CD14-positive monocyte (primary cell): Measurements from ENCODE around the gene SDC4. TPM values are rescaled to one million over a fixed set of nuclear protein-coding genes. Genes with fewer than 3 reads are reported as not detected.

ENCODE experiments used
- DNase-seq, 3 donors: peaks; one replicate each; pipeline ENCODE4 v3.0.0-alpha.2; 2011 to 2022
- H2AFZ ChIP-seq: 2 replicates; pipeline ENCODE4 v1.6.0; 2012; ENCODE audit warnings: mild to moderate bottlenecking, low read depth, low read length, inconsistent platforms; ENCODE audit not compliant: insufficient read depth, poor library complexity, severe bottlenecking
- H3K27ac ChIP-seq, 2 donors: 1 replicate in 1 of 2; 2 replicates in 1 of 2; pipeline ENCODE4 v1.5.1; 2012 to 2013; ENCODE audit warnings: low read length in 2 of 2, control low read depth in 1 of 2, inconsistent platforms in 1 of 2, low read depth in 1 of 2, mild to moderate bottlenecking in 1 of 2
- H3K27me3 ChIP-seq, 2 donors: one replicate each; pipeline versions ENCODE4 v1.6.0 to v1.6.1; 2011 to 2013; ENCODE audit warnings: low read length in 2 of 2; ENCODE audit not compliant: control insufficient read depth in 2 of 2, insufficient read depth in 2 of 2
- H3K36me3 ChIP-seq, 2 donors: replicated peaks in 1 of 2; 1 replicate in 1 of 2; 2 replicates in 1 of 2; pipeline versions ENCODE4 v1.5.1 to v1.6.1; 2012 to 2013; ENCODE audit warnings: low read length in 2 of 2, control low read depth in 1 of 2, inconsistent platforms in 1 of 2, mild to moderate bottlenecking in 1 of 2; ENCODE audit not compliant: insufficient read depth in 2 of 2, control insufficient read depth in 1 of 2
- H3K4me1 ChIP-seq, 2 donors: 1 replicate in 1 of 2; 2 replicates in 1 of 2; pipeline versions ENCODE4 v1.5.1 to v1.6.1; 2012 to 2013; ENCODE audit warnings: low read length in 2 of 2, control low read depth in 1 of 2, inconsistent platforms in 1 of 2, mild to moderate bottlenecking in 1 of 2, moderate library complexity in 1 of 2; ENCODE audit not compliant: insufficient read depth in 2 of 2, control insufficient read depth in 1 of 2
- H3K4me2 ChIP-seq: replicated peaks from 2 replicates; pipeline ENCODE3; 2012; ENCODE audit warnings: low read length, moderate library complexity, mild to moderate bottlenecking; ENCODE audit not compliant: poor library complexity, severe bottlenecking; ENCODE audit errors: extremely low read depth
- H3K4me3 ChIP-seq, 3 experiments: fragments of 200-600 bp in 1 of 3; sonication (generic) in 1 of 3; replicated peaks in 1 of 3; 1 replicate in 2 of 3; 2 replicates in 1 of 3; pipeline ENCODE4 v1.5.1; 2011 to 2013; ENCODE audit warnings: low read length in 3 of 3, mild to moderate bottlenecking in 3 of 3, control low read depth in 2 of 3, low read depth in 2 of 3, inconsistent platforms in 1 of 3, moderate library complexity in 1 of 3
- H3K79me2 ChIP-seq: 2 replicates; pipeline ENCODE4 v1.6.0; 2012; ENCODE audit warnings: mild to moderate bottlenecking, control low read depth, inconsistent platforms, low read length, moderate library complexity; ENCODE audit not compliant: insufficient read depth
- H3K9ac ChIP-seq: 2 replicates; pipeline ENCODE4 v1.6.0; 2017; ENCODE audit warnings: low read length, mild to moderate bottlenecking; ENCODE audit not compliant: insufficient read depth, poor library complexity, severe bottlenecking
- H3K9me3 ChIP-seq, 2 donors: replicated peaks in 1 of 2; 1 replicate in 1 of 2; 2 replicates in 1 of 2; pipeline versions ENCODE4 v1.5.1 to v1.6.1; 2012 to 2013; ENCODE audit warnings: low read length in 2 of 2, control low read depth in 1 of 2; ENCODE audit not compliant: control insufficient read depth in 1 of 2, insufficient read depth in 1 of 2
- H4K20me1 ChIP-seq: 2 replicates; pipeline ENCODE4 v1.6.0; 2012; ENCODE audit warnings: mild to moderate bottlenecking, low read length, control low read depth, moderate library complexity; ENCODE audit not compliant: insufficient read depth
- H3K27ac Mint-ChIP-seq, 7 donors: one replicate each; pipeline ENCODE4 v1.8.0; 2020; ENCODE audit warnings: mild to moderate bottlenecking in 7 of 7, mixed read lengths in 7 of 7, moderate library complexity in 6 of 7, inconsistent platforms in 2 of 7
- H3K27me3 Mint-ChIP-seq, 3 donors: one replicate each; pipeline ENCODE4 v1.8.0; 2021 to 2022; ENCODE audit warnings: low read depth in 3 of 3, mild to moderate bottlenecking in 3 of 3, mixed read lengths in 3 of 3, moderate library complexity in 3 of 3, inconsistent platforms in 1 of 3
- H3K36me3 Mint-ChIP-seq, 2 donors: one replicate each; pipeline ENCODE4 v1.8.0; 2020; ENCODE audit warnings: mixed read lengths in 2 of 2, inconsistent platforms in 1 of 2, mild to moderate bottlenecking in 1 of 2
- H3K4me1 Mint-ChIP-seq: one replicate; pipeline ENCODE4 v1.8.0; 2020; ENCODE audit warnings: mild to moderate bottlenecking, mixed read lengths
- H3K4me3 Mint-ChIP-seq, 2 donors: one replicate each; pipeline ENCODE4 v1.8.0; 2020; ENCODE audit warnings: mild to moderate bottlenecking in 2 of 2, mixed read lengths in 2 of 2, moderate library complexity in 1 of 2
- H3K9me3 Mint-ChIP-seq, 7 donors: one replicate each; pipeline ENCODE4 v1.8.0; 2020 to 2022; ENCODE audit warnings: mixed read lengths in 7 of 7, mild to moderate bottlenecking in 6 of 7, moderate library complexity in 6 of 7, inconsistent platforms in 2 of 7
- WGBS: methylation state at CpG from one replicate; pipeline ENCODE4 v1.1.5; 2013; ENCODE audit warnings: missing lambda C conversion rate; ENCODE audit not compliant: insufficient coverage; 5-methylcytosine and 5-hydroxymethylcytosine counted together
- intact Hi-C, 2 donors: fragments of 100-400 bp; cut with micrococcal nuclease; formaldehyde crosslinking; loops; one replicate each; pipeline versions ENCODE4 v1.15.0 to v1.15.1; 2023
- polyA plus RNA-seq, 3 donors: library from polyadenylated mRNA; depleted of rRNA in 1 of 3; unstranded in 2 of 3; stranded (reverse) in 1 of 3; fragments of 300-500 nt in 2 of 3; fragments of >200 nt in 1 of 3; fragmentation: Illumina TruSeq in 2 of 3; gene quantifications; 1 replicate in 2 of 3; 2 replicates in 1 of 3; pipeline ENCODE4 v1.2.3, GENCODE V29; 2012 to 2021
- TF ChIP-seq, protein P1 (sequence below): fragments of 200-600 bp; IDR thresholded peaks from one replicate; pipeline ENCODE4 v1.8.0; 2022; ENCODE audit warnings: antibody characterized with exemption, mild to moderate bottlenecking

SDC4 gene
- polyA plus RNA-seq, 3 donors = 1.6 to 5.1 (median 1.9) TPM

DNA sequence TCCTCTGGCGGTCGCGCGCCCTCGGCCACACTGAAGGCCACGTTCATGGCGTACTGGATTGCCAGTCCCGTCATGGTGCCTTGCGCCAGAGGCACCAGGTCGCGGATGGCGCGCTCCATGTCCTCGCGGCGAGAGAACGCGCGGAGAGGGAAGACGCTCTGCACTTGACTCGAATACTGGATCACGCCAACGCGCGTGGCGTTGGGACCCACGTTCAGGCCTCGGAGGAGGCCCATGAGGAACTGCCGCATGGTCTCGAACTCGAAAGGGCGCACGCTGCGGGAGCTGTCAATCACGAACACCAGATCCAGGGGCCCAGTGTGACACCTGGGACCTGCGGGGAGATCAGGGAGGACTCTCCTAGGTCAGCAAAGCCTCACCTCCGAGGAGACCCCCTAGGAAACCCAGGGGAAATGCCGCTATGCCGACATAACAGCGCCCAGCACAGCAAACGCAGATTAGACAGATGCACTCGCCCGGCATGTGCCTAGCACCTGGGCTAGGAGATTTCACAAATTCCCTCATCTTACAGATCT lies 43.7 kb downstream of the SDC4 start:
- Histone ChIP-seq H3K9ac (no peak overlapping the region), H3K36me3 (no peaks in the 10 kb centered on the region), H3K4me2 (no peak overlapping the region), H3K4me3 (no peak overlapping the region), H4K20me1 (no peaks in the 10 kb centered on the region), H3K27ac (no peak overlapping the region), H2AFZ (no peak overlapping the region), H3K79me2 (no peaks in the 10 kb centered on the region), H3K4me1 (no peaks in the 10 kb centered on the region), H3K9me3 (no peaks in the 10 kb centered on the region), H3K27me3 (peaks cover 0 to 36% of the 10 kb centered on the region in 2 donors)
- H3K27me3 Mint-ChIP-seq = peaks cover 28 to 61% (median 45%) of the 10 kb centered on the region in 3 donors
- H3K27ac Mint-ChIP-seq = no peak overlapping the region
- H3K36me3 Mint-ChIP-seq = no peaks in the 10 kb centered on the region
- H3K9me3 Mint-ChIP-seq = peaks cover 0 to 7% (median 1%) of the 10 kb centered on the region in 7 donors
- DNase-seq = no peak
- intact Hi-C loops = no loop called here
- 52% methylated on average over 38 of the region's 43 CpGs for WGBS
- peak overlapping the region in 1 of 2 donors; percentile 62 for H3K4me3 Mint-ChIP-seq
- H3K4me1 Mint-ChIP-seq = no peaks in the 10 kb centered on the region
- TF ChIP-seq, protein P1, sequence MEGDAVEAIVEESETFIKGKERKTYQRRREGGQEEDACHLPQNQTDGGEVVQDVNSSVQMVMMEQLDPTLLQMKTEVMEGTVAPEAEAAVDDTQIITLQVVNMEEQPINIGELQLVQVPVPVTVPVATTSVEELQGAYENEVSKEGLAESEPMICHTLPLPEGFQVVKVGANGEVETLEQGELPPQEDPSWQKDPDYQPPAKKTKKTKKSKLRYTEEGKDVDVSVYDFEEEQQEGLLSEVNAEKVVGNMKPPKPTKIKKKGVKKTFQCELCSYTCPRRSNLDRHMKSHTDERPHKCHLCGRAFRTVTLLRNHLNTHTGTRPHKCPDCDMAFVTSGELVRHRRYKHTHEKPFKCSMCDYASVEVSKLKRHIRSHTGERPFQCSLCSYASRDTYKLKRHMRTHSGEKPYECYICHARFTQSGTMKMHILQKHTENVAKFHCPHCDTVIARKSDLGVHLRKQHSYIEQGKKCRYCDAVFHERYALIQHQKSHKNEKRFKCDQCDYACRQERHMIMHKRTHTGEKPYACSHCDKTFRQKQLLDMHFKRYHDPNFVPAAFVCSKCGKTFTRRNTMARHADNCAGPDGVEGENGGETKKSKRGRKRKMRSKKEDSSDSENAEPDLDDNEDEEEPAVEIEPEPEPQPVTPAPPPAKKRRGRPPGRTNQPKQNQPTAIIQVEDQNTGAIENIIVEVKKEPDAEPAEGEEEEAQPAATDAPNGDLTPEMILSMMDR = no peak

DNA sequence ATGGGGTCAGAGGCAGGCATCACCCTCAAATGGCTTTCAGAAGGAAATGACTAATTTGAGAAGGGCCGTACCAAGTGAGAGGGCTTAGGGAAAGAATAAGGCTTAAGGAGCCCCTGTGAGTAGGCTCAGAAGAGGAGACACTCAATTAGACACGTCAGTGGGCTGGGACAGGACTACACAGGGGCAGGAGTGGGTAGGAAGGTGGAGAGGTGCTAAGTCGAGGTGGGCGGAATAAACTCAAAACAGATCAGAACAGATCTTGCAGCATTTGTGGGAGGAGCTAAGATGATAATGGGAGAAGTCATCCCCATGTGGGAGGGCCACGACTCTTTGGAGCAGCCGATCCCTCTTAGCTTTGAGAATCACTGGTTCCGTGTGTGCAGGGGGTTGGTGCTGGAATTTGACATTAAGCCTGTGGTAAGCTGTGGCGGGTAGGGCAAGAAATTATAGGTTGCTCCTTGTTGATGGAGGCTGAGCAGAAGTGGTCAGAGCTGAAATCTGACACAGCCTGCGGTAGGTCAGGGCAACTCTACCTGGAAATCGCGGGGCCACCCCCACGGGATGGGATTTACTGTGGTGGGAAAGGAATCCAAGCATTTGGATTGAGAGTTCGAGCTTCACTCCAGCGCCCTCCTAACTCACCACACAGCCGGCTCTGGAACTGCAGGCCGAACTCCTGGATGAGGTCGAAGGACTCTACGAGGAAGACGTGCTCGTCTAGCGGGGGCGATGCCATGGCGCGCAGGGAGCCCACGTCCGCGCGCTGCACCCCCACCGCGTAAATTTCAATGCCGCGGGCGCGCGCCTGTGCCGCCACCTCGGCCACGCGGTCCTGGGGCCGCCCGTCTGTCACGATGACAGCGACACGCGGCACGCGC lies 44.4 kb downstream of the SDC4 start:
- H3K79me2 ChIP-seq = no peaks in the 10 kb centered on the region
- peak overlapping the region; percentile 4 for H3K9ac ChIP-seq
- WGBS = 46% methylated on average over 41 of the region's 47 CpGs
- Mint-ChIP-seq H3K4me3 (peak overlapping the region in 1 of 2 donors; percentile 68), H3K27me3 (peaks cover 28 to 59% (median 46%) of the 10 kb centered on the region in 3 donors), H3K27ac (no peak overlapping the region), H3K9me3 (peaks cover 0 to 7% (median 1%) of the 10 kb centered on the region in 7 donors), H3K36me3 (no peaks in the 10 kb centered on the region), H3K4me1 (no peaks in the 10 kb centered on the region)
- intact Hi-C loops = no loop called here
- H3K4me2 ChIP-seq = no peak overlapping the region
- H3K4me3 ChIP-seq = no peak overlapping the region
- no peak overlapping the region for H3K27ac ChIP-seq
- H3K4me1 ChIP-seq = no peaks in the 10 kb centered on the region
- TF ChIP-seq, protein P1 = no peak
- peak overlapping the region; percentile 13 for H2AFZ ChIP-seq
- H4K20me1 ChIP-seq = no peaks in the 10 kb centered on the region
- peaks cover 0 to 36% of the 10 kb centered on the region in 2 donors for H3K27me3 ChIP-seq
- DNase-seq = no peak
- no peaks in the 10 kb centered on the region for H3K9me3 ChIP-seq
- no peaks in the 10 kb centered on the region for H3K36me3 ChIP-seq
